IMR-90 (cell line): ENCODE data around the gene SPAG7. TPM values are rescaled to one million over a fixed set of nuclear protein-coding genes. Genes with fewer than 3 reads are reported as not detected.

Experiments
- ATAC-seq: fragments of 200-7000 bp; cut with Tn5 transposase; 2 replicates; pipeline ENCODE4 v1.9.1; 2020; ENCODE audit warnings: low read depth, mild to moderate bottlenecking, moderate library complexity
- Bru-seq: library from RNA; stranded (reverse); fragments of 400-500 nt; gene quantifications from one replicate; lab custom pipeline; 2021; lab: Mats Ljungman, UMichigan
- BruChase-seq, 2 experiments: library from RNA; stranded (reverse); fragments of 400-500 nt; gene quantifications; one replicate each; lab custom pipeline; 2021; lab: Mats Ljungman, UMichigan
- BruUV-seq: library from RNA; stranded (reverse); fragments of 400-500 nt; replicated peaks from 2 replicates; lab custom pipeline; 2021; lab: Mats Ljungman, UMichigan
- CTCF ChIA-PET: fragments of 300-600 bp; formaldehyde crosslinking; extraction: SDS; loops from one replicate; lab custom pipeline; 2021; ENCODE audit warnings: antibody characterized with exemption; lab: Yijun Ruan, JAX
- POLR2A ChIA-PET: fragments of 300-600 bp; sonication (Branson Sonifier 250); formaldehyde crosslinking; loops from one replicate; lab custom pipeline; 2022; ENCODE audit warnings: antibody characterized with exemption; ENCODE audit not compliant: unreplicated experiment; lab: Charles Lee
- DNase-seq: peaks from one replicate; pipeline ENCODE4 v3.0.0; 2013
- H2AFZ ChIP-seq: replicated peaks from 2 replicates; pipeline ENCODE3; 2013; ENCODE audit warnings: low read length, mild to moderate bottlenecking; ENCODE audit not compliant: poor library complexity
- H2AK5ac ChIP-seq: 2 replicates; pipeline ENCODE4 v1.6.1; 2013; ENCODE audit warnings: low read depth, low read length, inconsistent platforms
- H2AK9ac ChIP-seq: replicated peaks from 2 replicates; pipeline ENCODE3; 2013; ENCODE audit warnings: mild to moderate bottlenecking, low read depth, low read length, moderate library complexity; ENCODE audit not compliant: poor library complexity
- H2BK120ac ChIP-seq: 2 replicates; pipeline ENCODE4 v1.6.1; 2013; ENCODE audit warnings: low read depth, low read length, inconsistent platforms
- H2BK15ac ChIP-seq: 3 replicates; pipeline ENCODE4 v1.6.1; 2013; ENCODE audit warnings: low read depth, low read length, inconsistent platforms
- H2BK20ac ChIP-seq: 2 replicates; pipeline ENCODE4 v1.6.1; 2013; ENCODE audit warnings: low read depth, mild to moderate bottlenecking, inconsistent platforms, low read length, moderate library complexity
- H2BK5ac ChIP-seq: 2 replicates; pipeline ENCODE4 v1.6.1; 2013; ENCODE audit warnings: mild to moderate bottlenecking, low read depth, low read length, inconsistent platforms; ENCODE audit not compliant: poor library complexity, severe bottlenecking
- H3K14ac ChIP-seq: replicated peaks from 2 replicates; pipeline ENCODE4 v1.6.1; 2013; ENCODE audit warnings: low read depth, low read length, inconsistent platforms
- H3K18ac ChIP-seq: 2 replicates; pipeline ENCODE4 v1.6.1; 2013; ENCODE audit warnings: low read depth, low read length, control low read depth
- H3K23ac ChIP-seq: 2 replicates; pipeline ENCODE4 v1.6.1; 2013; ENCODE audit warnings: low read depth, low read length, inconsistent platforms
- H3K27ac ChIP-seq: 2 replicates; pipeline ENCODE4 v1.5.1; 2013; ENCODE audit warnings: mild to moderate bottlenecking, control low read depth, low read length; ENCODE audit not compliant: insufficient read depth
- H3K27me3 ChIP-seq: 2 replicates; pipeline ENCODE4 v1.6.1; 2013; ENCODE audit warnings: low read length; ENCODE audit not compliant: control insufficient read depth, insufficient read depth
- H3K36me3 ChIP-seq: 2 replicates; pipeline ENCODE4 v1.6.1; 2013; ENCODE audit warnings: low read length, mixed read lengths; ENCODE audit not compliant: control insufficient read depth, insufficient read depth
- H3K4ac ChIP-seq: 2 replicates; pipeline ENCODE4 v1.6.1; 2013; ENCODE audit warnings: low read depth, low read length, inconsistent platforms
- H3K4me1 ChIP-seq: 2 replicates; pipeline ENCODE4 v1.6.1; 2013; ENCODE audit warnings: low read length, mixed read lengths; ENCODE audit not compliant: control insufficient read depth, insufficient read depth
- H3K4me2 ChIP-seq: 2 replicates; pipeline ENCODE4 v1.6.1; 2013; ENCODE audit warnings: low read depth, mild to moderate bottlenecking, control low read depth, low read length, moderate library complexity
- H3K4me3 ChIP-seq: 2 replicates; pipeline ENCODE4 v1.5.1; 2013; ENCODE audit warnings: low read depth, mild to moderate bottlenecking, control low read depth, low read length, moderate library complexity; ENCODE audit not compliant: insufficient read depth
- H3K56ac ChIP-seq: 2 replicates; pipeline ENCODE4 v1.6.1; 2013; ENCODE audit warnings: low read length, inconsistent platforms; ENCODE audit not compliant: insufficient read depth; ENCODE audit errors: extremely low read depth
- H3K79me1 ChIP-seq, 2 experiments: 2 replicates each; pipeline ENCODE4 v1.6.1; 2013; ENCODE audit warnings: low read length in 2 of 2, inconsistent platforms in 1 of 2, low read depth in 1 of 2
- H3K9ac ChIP-seq: 2 replicates; pipeline ENCODE4 v1.6.1; 2013; ENCODE audit warnings: low read depth, low read length, control low read depth
- H3K9me1 ChIP-seq: 2 replicates; pipeline ENCODE4 v1.6.1; 2013; ENCODE audit warnings: low read length, inconsistent platforms; ENCODE audit not compliant: insufficient read depth
- H3K9me3 ChIP-seq: 2 replicates; pipeline ENCODE4 v1.6.1; 2013; ENCODE audit warnings: low read length; ENCODE audit not compliant: control insufficient read depth, insufficient read depth
- H4K20me1 ChIP-seq: 2 replicates; pipeline ENCODE4 v1.6.1; 2013; ENCODE audit warnings: low read length, inconsistent platforms; ENCODE audit not compliant: insufficient read depth
- H4K5ac ChIP-seq: 2 replicates; pipeline ENCODE4 v1.6.1; 2013; ENCODE audit warnings: mild to moderate bottlenecking, low read depth, low read length, control low read depth
- H4K8ac ChIP-seq, 2 experiments: 2 replicates each; pipeline ENCODE4 v1.6.1; 2013; ENCODE audit warnings: low read depth in 2 of 2, low read length in 2 of 2, control low read depth in 1 of 2, inconsistent platforms in 1 of 2
- H4K91ac ChIP-seq: 2 replicates; pipeline ENCODE4 v1.6.1; 2013; ENCODE audit warnings: low read depth, low read length, inconsistent platforms; ENCODE audit not compliant: insufficient read depth
- CEBPB ChIP-seq: IDR thresholded peaks from 2 replicates; pipeline ENCODE4 v1.6.1; 2012; ENCODE audit warnings: low read depth, low read length, improper control_type of control experiment
- MAFK ChIP-seq: IDR thresholded peaks from 2 replicates; pipeline ENCODE4 v1.6.1; 2012; ENCODE audit warnings: low read depth, low read length, improper control_type of control experiment
- MAZ ChIP-seq: IDR thresholded peaks from 2 replicates; pipeline ENCODE4 v1.6.1; 2012; ENCODE audit warnings: low read depth, mild to moderate bottlenecking, low read length, improper control_type of control experiment, moderate library complexity, borderline replicate concordance
- POLR2A ChIP-seq: IDR thresholded peaks from 2 replicates; pipeline ENCODE4 v1.6.1; 2012; ENCODE audit warnings: mild to moderate bottlenecking, low read depth, low read length
- RAD21 ChIP-seq: IDR thresholded peaks from 2 replicates; pipeline ENCODE4 v1.6.1; 2012; ENCODE audit warnings: low read length, improper control_type of control experiment
- SMC3 ChIP-seq: fragments of 150-350 bp; IDR thresholded peaks from 2 replicates; pipeline ENCODE4 v1.6.1; 2016; ENCODE audit warnings: low read depth, mild to moderate bottlenecking, antibody characterized with exemption, low read length, moderate library complexity
- WGBS, 2 experiments: methylation state at CpG; one replicate each; pipeline versions ENCODE4 v1.1.5 to v1.1.7; 2013; ENCODE audit warnings: missing lambda C conversion rate in 2 of 2; ENCODE audit not compliant: insufficient read length in 1 of 2; ENCODE audit errors: extremely low coverage in 2 of 2; 5-methylcytosine and 5-hydroxymethylcytosine counted together
- dilution Hi-C: fragments of 300-500 bp; cut with HindIII; formaldehyde crosslinking; loops from one replicate; pipeline ENCODE4 v1.14.3; 2018; ENCODE audit warnings: low sequenced_read_pairs; ENCODE audit not compliant: unreplicated experiment
- in situ Hi-C: fragments of 300-500 bp; cut with MboI; formaldehyde crosslinking; loops from 3 replicates; pipeline ENCODE4 v1.14.3; 2019; ENCODE audit warnings: low sequenced_read_pairs, inconsistent platforms, mixed read lengths
- intact Hi-C: fragments of 100-400 bp; cut with micrococcal nuclease; formaldehyde crosslinking; loops from 2 replicates; pipeline ENCODE4 v1.10.0; 2022
- long read RNA-seq: library from polyadenylated mRNA; unstranded; transcript quantifications from one replicate; pipeline ENCODE4 v2.0.0, GENCODE V29; 2021; ENCODE audit not compliant: unreplicated experiment
- polyA plus RNA-seq, 3 experiments: library from polyadenylated mRNA; depleted of rRNA; stranded (reverse); fragments of >200 nt; gene quantifications; 2 replicates each; pipeline ENCODE4 v1.2.3, GENCODE V29; 2012; ENCODE audit warnings: low replicate concordance in 1 of 3
- total RNA-seq: library from RNA; depleted of rRNA; stranded (reverse); fragments of >200 nt; gene quantifications from 2 replicates; pipeline ENCODE4 v1.2.3, GENCODE V29; 2012; rRNA removed
- TF ChIP-seq, protein P1 (sequence below): conservative IDR thresholded peaks from 2 replicates; pipeline ENCODE4 v1.5.1; 2012; ENCODE audit warnings: mild to moderate bottlenecking, low read depth, low read length, improper control_type of control experiment
- TF ChIP-seq, protein P2 (sequence below): fragments of 150-350 bp; IDR thresholded peaks from 2 replicates; pipeline ENCODE4 v1.6.1; 2017; ENCODE audit warnings: mild to moderate bottlenecking, antibody characterized with exemption, low read length, low read depth

The SPAG7 gene, protein sequence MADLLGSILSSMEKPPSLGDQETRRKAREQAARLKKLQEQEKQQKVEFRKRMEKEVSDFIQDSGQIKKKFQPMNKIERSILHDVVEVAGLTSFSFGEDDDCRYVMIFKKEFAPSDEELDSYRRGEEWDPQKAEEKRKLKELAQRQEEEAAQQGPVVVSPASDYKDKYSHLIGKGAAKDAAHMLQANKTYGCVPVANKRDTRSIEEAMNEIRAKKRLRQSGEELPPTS
- total RNA-seq (50.2 and 52.2 TPM in 2 replicates), polyA plus RNA-seq (2012; rRNA removed) (108 and 115 TPM in 2 replicates), Bru-seq, nascent RNA (percentile 87 among the genes with signal in this experiment), BruChase-seq, experiment 1, labeled RNA remaining after a 6-hour chase (percentile 91 among the genes with signal in this experiment), BruChase-seq, experiment 2, labeled RNA remaining after a 2-hour chase (percentile 81 among the genes with signal in this experiment)
- 71.1 and 79.9 TPM in 2 replicates for polyA plus RNA-seq (2012; cell fraction: cytosol; rRNA removed)
- 353 and 581 TPM in 2 replicates for polyA plus RNA-seq (2012; cell fraction: nucleus; rRNA removed; ENCODE audit: low replicate concordance)
- long read RNA-seq, transcript SPAG7-201 (7 exons, 1,058 nt), result major isoform, 83 of 129 reads
- long read RNA-seq, partial matches to known transcripts, result 6 of 129 reads
- long read RNA-seq, other reads (novel, unspliced or antisense), result 36 of 129 reads

DNA sequence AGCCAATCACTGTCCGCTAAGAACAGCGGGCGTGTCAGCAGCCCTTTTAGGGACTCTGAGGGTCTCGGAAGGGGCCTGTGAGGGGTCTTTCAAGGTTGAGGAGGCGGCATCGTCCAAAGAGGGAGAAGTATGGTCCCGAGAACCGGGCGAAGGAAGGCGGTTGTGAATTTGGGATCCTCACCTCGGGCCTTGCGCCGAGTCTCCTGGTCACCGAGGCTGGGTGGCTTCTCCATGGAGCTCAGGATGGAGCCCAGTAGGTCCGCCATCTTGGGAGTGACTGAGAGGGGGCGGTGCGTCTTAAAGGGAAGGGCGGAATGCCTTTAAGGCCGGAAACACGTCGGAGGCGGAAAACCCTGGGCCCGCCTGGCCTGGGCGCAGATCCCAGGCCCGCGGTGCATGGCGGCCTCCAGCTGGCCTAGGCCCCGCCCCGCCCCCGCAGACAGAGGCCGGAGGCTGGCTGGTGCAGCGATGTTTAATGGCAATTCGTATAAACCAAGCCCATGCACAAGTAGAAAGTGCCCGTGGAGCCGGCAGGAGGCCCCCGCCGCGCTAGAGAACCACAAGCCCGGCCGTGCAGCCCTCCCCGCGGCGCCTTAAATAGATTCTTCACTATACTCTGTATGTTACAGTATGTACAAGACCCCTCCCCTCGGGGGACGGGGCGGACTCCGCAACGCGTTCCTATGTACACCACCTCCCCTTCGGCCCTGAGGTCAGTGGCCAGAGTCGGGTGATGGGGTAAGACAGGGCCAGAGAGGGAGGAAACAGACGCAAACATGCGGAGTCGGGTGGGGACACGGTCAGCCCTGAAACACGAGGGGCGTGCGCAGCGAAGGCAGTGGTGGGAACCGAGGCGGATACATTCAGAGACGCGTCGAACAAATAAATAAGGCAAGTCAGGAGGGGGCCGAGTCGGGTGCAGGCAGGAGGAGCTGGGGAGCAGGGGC, at the start of gene SPAG7:
Gene SPAG7 (minus strand): TSS at position 279 of the 947 bp plus-strand sequence. CDS start 13 bp downstream, at position 266.
- Histone ChIP-seq H4K91ac (peak within 1 kb of the TSS; percentile 99), H2BK120ac (peak within 1 kb of the TSS; percentile 85), H4K20me1 (peaks cover 3% of the 10 kb centered on the region; the same call in 1 of the 2 replicates), H4K8ac (peak within 1 kb of the TSS; percentile 96 to 97), H3K9ac (peak within 1 kb of the TSS; percentile 99), H2BK5ac (peak within 1 kb of the TSS; percentile 94), H3K23ac (peak within 1 kb of the TSS; percentile 89), H3K4me3 (peak within 1 kb of the TSS; percentile 58), H3K36me3 (peaks cover 19% of the 10 kb centered on the region), H2AK5ac (peak within 1 kb of the TSS; percentile 100), H4K5ac (peak within 1 kb of the TSS; percentile 80), H3K27ac (peak within 1 kb of the TSS; percentile 87), H3K56ac (peak within 1 kb of the TSS; percentile 99), H3K9me3 (no peaks in the 10 kb centered on the region), H2BK15ac (peak within 1 kb of the TSS; percentile 67; the same call in 2 of the 3 replicates), H3K4me2 (peak within 1 kb of the TSS; percentile 73), H2BK20ac (peak within 1 kb of the TSS; percentile 44), H3K18ac (peak within 1 kb of the TSS; percentile 87), H3K4me1 (peaks cover 14% of the 10 kb centered on the region), H3K14ac (peak within 1 kb of the TSS; percentile 98), H2AK9ac (peak within 1 kb of the TSS; percentile 100), H2AFZ (peak within 1 kb of the TSS; percentile 91), H3K9me1 (peaks cover 17% of the 10 kb centered on the region), H3K4ac (peak within 1 kb of the TSS; percentile 100), H3K27me3 (no peaks in the 10 kb centered on the region), H3K79me1 (peaks cover 20 to 69% of the 10 kb centered on the region in 2 experiments)
- WGBS, 2 experiments, result 3% methylated on average over 13 of the region's 66 CpGs; no CpG with 5 or more reads in 1 of the 2 experiments
- peak; percentile 31; the same call in 1 of the 2 replicates for TF ChIP-seq SMC3
- TF ChIP-seq MAFK, result no peak
- TF ChIP-seq, protein P1, sequence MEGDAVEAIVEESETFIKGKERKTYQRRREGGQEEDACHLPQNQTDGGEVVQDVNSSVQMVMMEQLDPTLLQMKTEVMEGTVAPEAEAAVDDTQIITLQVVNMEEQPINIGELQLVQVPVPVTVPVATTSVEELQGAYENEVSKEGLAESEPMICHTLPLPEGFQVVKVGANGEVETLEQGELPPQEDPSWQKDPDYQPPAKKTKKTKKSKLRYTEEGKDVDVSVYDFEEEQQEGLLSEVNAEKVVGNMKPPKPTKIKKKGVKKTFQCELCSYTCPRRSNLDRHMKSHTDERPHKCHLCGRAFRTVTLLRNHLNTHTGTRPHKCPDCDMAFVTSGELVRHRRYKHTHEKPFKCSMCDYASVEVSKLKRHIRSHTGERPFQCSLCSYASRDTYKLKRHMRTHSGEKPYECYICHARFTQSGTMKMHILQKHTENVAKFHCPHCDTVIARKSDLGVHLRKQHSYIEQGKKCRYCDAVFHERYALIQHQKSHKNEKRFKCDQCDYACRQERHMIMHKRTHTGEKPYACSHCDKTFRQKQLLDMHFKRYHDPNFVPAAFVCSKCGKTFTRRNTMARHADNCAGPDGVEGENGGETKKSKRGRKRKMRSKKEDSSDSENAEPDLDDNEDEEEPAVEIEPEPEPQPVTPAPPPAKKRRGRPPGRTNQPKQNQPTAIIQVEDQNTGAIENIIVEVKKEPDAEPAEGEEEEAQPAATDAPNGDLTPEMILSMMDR, result peak; percentile 21; the same call in 1 of the 2 replicates
- TF ChIP-seq, protein P2, sequence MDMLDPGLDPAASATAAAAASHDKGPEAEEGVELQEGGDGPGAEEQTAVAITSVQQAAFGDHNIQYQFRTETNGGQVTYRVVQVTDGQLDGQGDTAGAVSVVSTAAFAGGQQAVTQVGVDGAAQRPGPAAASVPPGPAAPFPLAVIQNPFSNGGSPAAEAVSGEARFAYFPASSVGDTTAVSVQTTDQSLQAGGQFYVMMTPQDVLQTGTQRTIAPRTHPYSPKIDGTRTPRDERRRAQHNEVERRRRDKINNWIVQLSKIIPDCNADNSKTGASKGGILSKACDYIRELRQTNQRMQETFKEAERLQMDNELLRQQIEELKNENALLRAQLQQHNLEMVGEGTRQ, result peak; percentile 46; the same call in 1 of the 2 replicates
- TF ChIP-seq RAD21, result peak; percentile 55
- TF ChIP-seq MAZ, result peak; percentile 61; the same call in 1 of the 2 replicates
- TF ChIP-seq POLR2A, result peak; percentile 57
- no peak for TF ChIP-seq CEBPB
- ChIA-PET CTCF (interaction anchor here (0.9 to 1.7 kb wide), 4 partner anchors 19 to 65 kb away, joined by 3 to 11 read pairs (median 4); partner anchors contain the start of genes CAMTA2, CHRNE, RNF167 and SLC25A11), POLR2A (interaction anchor here (0.6 to 3.0 kb wide), 6 partner anchors 14 to 159 kb away, joined by 4 to 19 read pairs (median 7); partner anchors contain the start of genes ENO3, PFN1, RNF167 and SLC25A11)
- BruUV-seq, result no TSS peak
- dilution Hi-C loops, result no loop called here
- in situ Hi-C loops, result no loop called here
- peak; percentile 98 for DNase-seq
- ATAC-seq, result peak; percentile 70
- intact Hi-C loops, result loop anchor here (1.0 to 5.0 kb wide), 2 partner anchors 20 to 61 kb away; partner anchors contain the start of gene PFN1
